ENCODE data around the gene NLGN1.
"Not testable (repeated sequence)": the region's sequence is repeated elsewhere in the genome, so short reads cannot be mapped to it uniquely, and the experiment has no call there.

The NLGN1 gene

GRCh38 chr3:174206607-174207192 is 809.2 kb downstream of the NLGN1 start:
- TF ChIP-seq, protein P1, sequence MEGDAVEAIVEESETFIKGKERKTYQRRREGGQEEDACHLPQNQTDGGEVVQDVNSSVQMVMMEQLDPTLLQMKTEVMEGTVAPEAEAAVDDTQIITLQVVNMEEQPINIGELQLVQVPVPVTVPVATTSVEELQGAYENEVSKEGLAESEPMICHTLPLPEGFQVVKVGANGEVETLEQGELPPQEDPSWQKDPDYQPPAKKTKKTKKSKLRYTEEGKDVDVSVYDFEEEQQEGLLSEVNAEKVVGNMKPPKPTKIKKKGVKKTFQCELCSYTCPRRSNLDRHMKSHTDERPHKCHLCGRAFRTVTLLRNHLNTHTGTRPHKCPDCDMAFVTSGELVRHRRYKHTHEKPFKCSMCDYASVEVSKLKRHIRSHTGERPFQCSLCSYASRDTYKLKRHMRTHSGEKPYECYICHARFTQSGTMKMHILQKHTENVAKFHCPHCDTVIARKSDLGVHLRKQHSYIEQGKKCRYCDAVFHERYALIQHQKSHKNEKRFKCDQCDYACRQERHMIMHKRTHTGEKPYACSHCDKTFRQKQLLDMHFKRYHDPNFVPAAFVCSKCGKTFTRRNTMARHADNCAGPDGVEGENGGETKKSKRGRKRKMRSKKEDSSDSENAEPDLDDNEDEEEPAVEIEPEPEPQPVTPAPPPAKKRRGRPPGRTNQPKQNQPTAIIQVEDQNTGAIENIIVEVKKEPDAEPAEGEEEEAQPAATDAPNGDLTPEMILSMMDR (IDR thresholded peaks at IDR 0.05), result no peak
- TF ChIP-seq ZFX (IDR thresholded peaks at IDR 0.05; ENCODE audit: borderline replicate concordance), result no peak

DNA sequence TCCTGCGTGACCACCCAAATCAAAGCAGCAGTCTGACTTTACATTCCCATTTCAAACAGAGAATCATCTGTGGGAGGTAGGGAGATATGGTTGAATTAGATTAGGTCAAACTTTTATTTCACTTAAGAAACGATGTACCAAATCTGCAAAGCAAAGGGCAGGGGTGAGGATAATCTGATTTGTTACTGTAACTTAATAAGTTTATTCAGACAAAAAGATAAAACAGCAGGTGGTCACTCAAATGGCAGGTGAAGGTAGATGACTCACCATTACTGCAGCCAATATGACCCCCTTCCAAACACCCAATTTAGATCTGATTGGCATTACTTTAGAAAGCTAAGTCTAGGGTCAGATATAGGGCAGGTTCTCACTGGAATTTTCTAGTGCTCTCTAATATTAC is 810.6 kb downstream of the NLGN1 start:
- TF ChIP-seq ZFX (IDR thresholded peaks at IDR 0.05; ENCODE audit: borderline replicate concordance), result no peak
- TF ChIP-seq, protein P1 (IDR thresholded peaks at IDR 0.05), result no peak
- H3K27ac ChIP-seq, result no peak overlapping the region

More at GRCh38 chr3:174206607-174207192, 809.2 kb downstream of the NLGN1 start:
- no peak overlapping the region for H3K27ac ChIP-seq

DNA sequence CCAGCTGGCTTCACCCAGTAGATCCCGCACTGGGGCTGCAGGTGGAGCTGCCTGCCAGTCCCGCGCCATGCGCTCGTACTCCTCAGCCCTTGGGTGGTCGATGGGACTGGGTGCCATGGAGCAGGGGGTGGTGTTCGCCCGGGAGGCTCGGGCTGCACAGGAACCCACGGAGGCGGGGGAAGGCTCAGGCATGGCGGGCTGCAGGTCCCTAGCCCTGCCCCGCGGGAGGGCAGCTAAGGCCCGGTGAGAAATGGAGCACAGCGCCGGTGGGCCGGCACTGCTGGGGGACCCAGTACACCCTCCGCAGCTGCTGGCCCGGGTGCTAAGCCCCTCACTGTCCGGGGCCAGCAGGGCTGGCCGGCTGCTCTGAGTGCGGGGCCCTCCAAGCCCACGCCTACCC is 814.4 kb downstream of the NLGN1 start:
- H3K27ac ChIP-seq, result not testable (repeated sequence)

GRCh38 chr3:174215456-174215855 is 817.9 kb downstream of the NLGN1 start:
- TF ChIP-seq, protein P1 (IDR thresholded peaks at IDR 0.05), result no peak
- TF ChIP-seq ZFX (IDR thresholded peaks at IDR 0.05; ENCODE audit: borderline replicate concordance), result no peak
- no peak overlapping the region for H3K27ac ChIP-seq

- TF ChIP-seq, protein P1 (IDR thresholded peaks at IDR 0.05), result 0 out of 2 replicates have a peak, but pooled peaks have one; percentile 10
- no peak for TF ChIP-seq ZFX (IDR thresholded peaks at IDR 0.05; ENCODE audit: borderline replicate concordance)
These were observed 818.5 kb downstream of the NLGN1 start for GRCh38 chr3:174216019-174216418.

DNA sequence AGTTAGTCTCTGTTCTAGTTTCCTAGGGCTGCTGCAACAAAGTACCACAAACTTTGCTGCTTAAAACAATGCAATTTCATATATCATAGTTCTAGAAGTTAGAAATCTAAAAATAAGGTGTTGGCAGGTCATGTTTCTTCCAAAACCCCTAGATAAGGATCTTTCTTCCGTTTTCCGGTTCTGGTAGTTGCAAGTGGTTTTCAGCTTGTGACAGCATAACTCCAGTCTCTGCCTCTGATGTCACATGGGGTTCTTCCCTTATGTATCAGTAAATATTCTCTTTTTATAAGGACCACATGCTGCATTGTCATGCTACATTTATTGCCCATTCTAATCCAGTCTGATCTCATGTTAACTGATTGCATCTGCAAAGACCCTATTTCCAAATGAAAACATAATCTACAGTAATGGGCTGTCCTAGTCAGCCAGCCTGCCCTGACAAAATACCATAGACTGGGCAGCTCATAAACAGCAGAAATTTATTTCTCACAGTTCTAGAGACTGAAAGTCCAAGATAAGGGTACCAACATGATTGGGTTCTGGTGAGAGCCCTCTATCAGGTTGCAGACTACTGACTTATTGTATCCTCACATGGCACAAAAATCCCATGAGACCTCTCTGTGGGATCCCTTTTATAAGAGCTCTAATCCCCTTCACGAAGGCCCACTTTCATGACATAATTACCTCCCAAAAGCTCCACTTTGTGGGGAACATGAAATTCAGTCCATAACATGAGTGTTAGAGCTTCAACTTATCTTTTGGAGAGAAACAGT is 819.6 kb downstream of the NLGN1 start:
- TF ChIP-seq, protein P1 (IDR thresholded peaks at IDR 0.05), result no peak
- no peak for TF ChIP-seq ZFX (IDR thresholded peaks at IDR 0.05; ENCODE audit: borderline replicate concordance)
- H3K27ac ChIP-seq, result no peak overlapping the region

More at GRCh38 chr3:174216019-174216418, 818.5 kb downstream of the NLGN1 start:
- no peak overlapping the region for H3K27ac ChIP-seq

GRCh38 chr3:174218016-174218415 is 820.5 kb downstream of the NLGN1 start:
- no peak overlapping the region for H3K27ac ChIP-seq
- no peak for TF ChIP-seq ZFX (IDR thresholded peaks at IDR 0.05; ENCODE audit: borderline replicate concordance)
- TF ChIP-seq, protein P1 (IDR thresholded peaks at IDR 0.05), result no peak
